RWPE2 (cell line): ENCODE results near the gene SLC35E2B.

ENCODE experiments used
- ATAC-seq: fragments of 200-7000 bp; cut with Tn5 transposase; 3 replicates; pipeline ENCODE4 v1.9.1; 2021; ENCODE audit warnings: low read depth
- DNase-seq: peaks from one replicate; pipeline ENCODE4 v3.0.0-alpha.2; 2020; ENCODE audit warnings: low spot score
- H3K27ac ChIP-seq: fragments of 450-650 bp; 2 replicates; pipeline ENCODE4 v1.5.1; 2017; ENCODE audit warnings: mild to moderate bottlenecking; ENCODE audit not compliant: poor library complexity, severe bottlenecking
- H3K27me3 ChIP-seq: fragments of 250-450 bp; sonication (Bioruptor Pico); 2 replicates; pipeline ENCODE4 v1.5.1; 2021; ENCODE audit warnings: mild to moderate bottlenecking, moderate library complexity; ENCODE audit not compliant: insufficient read depth, poor library complexity, severe bottlenecking
- H3K36me3 ChIP-seq: fragments of 250-450 bp; sonication (Bioruptor Pico); 2 replicates; pipeline ENCODE4 v1.5.1; 2020; ENCODE audit warnings: low read depth, mild to moderate bottlenecking, moderate library complexity
- H3K4me1 ChIP-seq: fragments of 250-450 bp; sonication (Bioruptor Pico); 2 replicates; pipeline ENCODE4 v1.5.1; 2021; ENCODE audit warnings: mild to moderate bottlenecking, moderate library complexity; ENCODE audit not compliant: insufficient read depth, poor library complexity, severe bottlenecking
- H3K4me3 ChIP-seq: fragments of 250-450 bp; sonication (Bioruptor Pico); 2 replicates; pipeline ENCODE4 v1.5.1; 2021; ENCODE audit warnings: mild to moderate bottlenecking, moderate library complexity; ENCODE audit not compliant: severe bottlenecking
- H3K9me3 ChIP-seq: fragments of 250-450 bp; sonication (Bioruptor Pico); 2 replicates; pipeline ENCODE4 v1.5.1; 2021; ENCODE audit warnings: mild to moderate bottlenecking, moderate library complexity; ENCODE audit not compliant: severe bottlenecking
- TF ChIP-seq, protein P1 (sequence below): fragments of 450-650 bp; IDR thresholded peaks from one replicate; pipeline ENCODE4 v1.5.1; 2017; ENCODE audit warnings: mild to moderate bottlenecking, moderate library complexity; ENCODE audit not compliant: poor library complexity, severe bottlenecking

SLC35E2B gene

DNA sequence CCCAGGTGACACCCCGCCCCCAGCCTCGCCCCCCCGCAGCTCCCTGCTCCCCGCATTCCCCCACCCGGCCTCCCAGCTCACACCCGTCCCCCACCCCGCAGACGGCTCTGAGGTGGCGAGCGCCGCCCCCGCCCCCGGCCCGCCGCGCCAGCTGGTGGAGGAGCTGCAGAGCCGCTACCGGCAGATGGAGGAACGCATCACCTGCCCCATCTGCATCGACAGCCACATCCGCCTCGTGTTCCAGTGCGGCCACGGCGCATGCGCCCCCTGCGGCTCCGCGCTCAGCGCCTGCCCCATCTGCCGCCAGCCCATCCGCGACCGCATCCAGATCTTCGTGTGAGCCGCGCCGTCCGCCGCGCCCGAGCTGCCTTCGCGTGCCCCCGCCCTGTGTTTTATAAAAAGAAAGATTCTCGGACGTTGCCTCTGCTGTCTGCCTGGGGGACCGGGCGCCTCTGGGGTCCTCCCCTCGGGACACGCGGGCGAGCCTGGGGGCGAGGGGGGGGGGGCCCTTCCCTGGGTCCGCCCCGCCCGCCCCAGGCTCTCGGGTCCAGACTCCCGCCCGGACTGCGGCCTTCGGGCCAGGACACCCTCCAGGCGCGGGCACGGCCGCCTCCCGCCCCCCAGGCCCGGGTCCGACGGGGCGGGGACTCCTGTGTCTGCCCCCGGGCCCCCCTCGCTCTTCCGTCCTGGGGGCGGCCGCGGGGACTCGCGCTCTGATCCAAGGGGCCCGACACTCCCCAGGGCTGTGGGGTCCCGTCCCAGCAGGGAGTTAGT, 62.2 kb downstream of the SLC35E2B start:
- Histone ChIP-seq H3K27me3 (peaks cover 18% of the 10 kb centered on the region), H3K4me3 (no peak overlapping the region), H3K9me3 (no peaks in the 10 kb centered on the region), H3K4me1 (no peaks in the 10 kb centered on the region), H3K36me3 (no peaks in the 10 kb centered on the region), H3K27ac (no peak overlapping the region)
- TF ChIP-seq, protein P1, sequence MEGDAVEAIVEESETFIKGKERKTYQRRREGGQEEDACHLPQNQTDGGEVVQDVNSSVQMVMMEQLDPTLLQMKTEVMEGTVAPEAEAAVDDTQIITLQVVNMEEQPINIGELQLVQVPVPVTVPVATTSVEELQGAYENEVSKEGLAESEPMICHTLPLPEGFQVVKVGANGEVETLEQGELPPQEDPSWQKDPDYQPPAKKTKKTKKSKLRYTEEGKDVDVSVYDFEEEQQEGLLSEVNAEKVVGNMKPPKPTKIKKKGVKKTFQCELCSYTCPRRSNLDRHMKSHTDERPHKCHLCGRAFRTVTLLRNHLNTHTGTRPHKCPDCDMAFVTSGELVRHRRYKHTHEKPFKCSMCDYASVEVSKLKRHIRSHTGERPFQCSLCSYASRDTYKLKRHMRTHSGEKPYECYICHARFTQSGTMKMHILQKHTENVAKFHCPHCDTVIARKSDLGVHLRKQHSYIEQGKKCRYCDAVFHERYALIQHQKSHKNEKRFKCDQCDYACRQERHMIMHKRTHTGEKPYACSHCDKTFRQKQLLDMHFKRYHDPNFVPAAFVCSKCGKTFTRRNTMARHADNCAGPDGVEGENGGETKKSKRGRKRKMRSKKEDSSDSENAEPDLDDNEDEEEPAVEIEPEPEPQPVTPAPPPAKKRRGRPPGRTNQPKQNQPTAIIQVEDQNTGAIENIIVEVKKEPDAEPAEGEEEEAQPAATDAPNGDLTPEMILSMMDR: no peak
- ATAC-seq (no peak; the same call in 2 of the 3 replicates), DNase-seq (peak; percentile 66)

- peaks cover 18% of the 10 kb centered on the region for H3K27me3 ChIP-seq
- H3K36me3 ChIP-seq: no peaks in the 10 kb centered on the region
- DNase-seq: peak; percentile 50
- no peak overlapping the region for H3K27ac ChIP-seq
- H3K4me3 ChIP-seq: no peak overlapping the region
- no peaks in the 10 kb centered on the region for H3K4me1 ChIP-seq
- no peak for ATAC-seq
- TF ChIP-seq, protein P1: no peak
- H3K9me3 ChIP-seq: no peaks in the 10 kb centered on the region
Measured at GRCh38 chr1:1629430-1630190, 63.0 kb downstream of the SLC35E2B start.

GRCh38 chr1:1628754-1629429, 63.7 kb downstream of the SLC35E2B start:
- Histone ChIP-seq H3K27ac (no peak overlapping the region), H3K4me3 (no peak overlapping the region), H3K4me1 (no peaks in the 10 kb centered on the region), H3K27me3 (peaks cover 18% of the 10 kb centered on the region), H3K9me3 (no peaks in the 10 kb centered on the region), H3K36me3 (no peaks in the 10 kb centered on the region)
- TF ChIP-seq, protein P1: no peak
- DNase-seq (peak; percentile 61), ATAC-seq (peak; percentile 26; the same call in 2 of the 3 replicates)

DNA sequence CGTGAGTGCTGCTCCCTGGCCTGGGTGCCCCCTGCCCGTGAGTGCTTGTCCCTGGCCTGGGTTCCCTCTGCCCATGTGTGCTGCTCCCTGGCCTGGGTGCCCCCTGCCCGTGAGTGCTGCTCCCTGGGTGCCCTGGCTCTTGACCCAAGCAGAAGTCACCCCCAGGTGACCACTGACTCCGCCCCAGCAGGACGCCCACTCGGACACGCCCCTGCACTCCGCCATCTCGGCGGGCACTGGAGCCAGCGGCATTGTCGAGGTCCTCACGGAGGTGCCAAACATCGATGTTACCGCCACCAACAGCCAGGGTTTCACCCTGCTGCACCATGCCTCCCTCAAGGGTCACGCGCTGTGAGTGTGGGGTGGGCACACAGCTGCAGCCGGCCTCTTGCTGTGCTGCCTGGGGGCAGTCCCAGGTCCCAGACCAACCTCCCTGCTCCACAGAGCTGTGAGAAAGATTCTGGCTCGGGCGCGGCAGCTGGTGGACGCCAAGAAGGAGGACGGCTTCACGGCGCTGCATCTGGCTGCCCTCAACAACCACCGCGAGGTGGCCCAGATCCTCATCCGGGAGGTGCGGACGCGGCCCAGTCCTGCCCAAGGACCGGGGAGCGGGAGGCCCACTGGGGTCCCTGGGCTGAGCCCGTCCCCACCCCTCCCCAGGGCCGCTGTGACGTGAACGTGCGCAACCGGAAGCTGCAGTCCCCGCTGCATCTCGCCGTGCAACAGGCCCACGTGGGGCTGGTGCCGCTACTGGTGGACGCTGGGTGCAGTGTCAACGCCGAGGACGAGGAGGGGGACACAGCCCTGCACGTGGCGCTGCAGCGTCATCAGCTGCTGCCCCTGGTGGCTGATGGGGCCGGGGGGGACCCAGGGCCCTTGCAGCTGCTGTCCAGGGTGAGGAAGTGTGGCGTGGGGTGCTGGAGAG, 64.5 kb downstream of the SLC35E2B start:
- Histone ChIP-seq H3K36me3 (no peaks in the 10 kb centered on the region), H3K9me3 (no peaks in the 10 kb centered on the region), H3K27ac (peak overlapping the region; percentile 28), H3K4me1 (no peaks in the 10 kb centered on the region), H3K4me3 (no peak overlapping the region), H3K27me3 (peaks cover 18% of the 10 kb centered on the region)
- DNase-seq (peak; percentile 66), ATAC-seq (no peak)
- TF ChIP-seq, protein P1: no peak
